Progenitor cell of endocrine pancreas (in vitro differentiated cells): ENCODE data around the gene PUM1. TPM values are rescaled to one million over a fixed set of nuclear protein-coding genes. Genes with fewer than 3 reads are reported as not detected.

Experiments used
- DNase-seq: peaks from one replicate; pipeline ENCODE4 v3.0.0; 2021; ENCODE audit warnings: low spot score; ENCODE audit not compliant: unreplicated experiment
- H3K27ac Mint-ChIP-seq: 2 replicates; pipeline ENCODE4 v1.8.0; 2021; ENCODE audit warnings: mild to moderate bottlenecking, moderate library complexity, mixed read lengths
- H3K27me3 Mint-ChIP-seq: 2 replicates; pipeline ENCODE4 v1.8.0; 2021; ENCODE audit warnings: mixed read lengths
- H3K36me3 Mint-ChIP-seq: 2 replicates; pipeline ENCODE4 v1.8.0; 2022; ENCODE audit warnings: mixed read lengths; ENCODE audit not compliant: insufficient read depth
- H3K4me1 Mint-ChIP-seq: 2 replicates; pipeline ENCODE4 v1.8.0; 2021; ENCODE audit warnings: low read depth, mixed read lengths
- H3K4me3 Mint-ChIP-seq: 2 replicates; pipeline ENCODE4 v1.8.0; 2021; ENCODE audit warnings: low read depth, mild to moderate bottlenecking, moderate library complexity, mixed read lengths
- H3K9me3 Mint-ChIP-seq: 2 replicates; pipeline ENCODE4 v1.8.0; 2021; ENCODE audit warnings: low read depth, mixed read lengths
- CTCF ChIP-seq: fragments of 200-600 bp; sonication (generic); IDR thresholded peaks from one replicate; pipeline ENCODE4 v1.5.0; 2021; ENCODE audit warnings: antibody characterized with exemption, mild to moderate bottlenecking; ENCODE audit not compliant: unreplicated experiment
- total RNA-seq: library from RNA; stranded (reverse); gene quantifications from 2 replicates; pipeline ENCODE4 v1.2.1, GENCODE V29; 2021

PUM1 gene
- total RNA-seq, 1 donor from 2014 or later, result 249 TPM

DNA sequence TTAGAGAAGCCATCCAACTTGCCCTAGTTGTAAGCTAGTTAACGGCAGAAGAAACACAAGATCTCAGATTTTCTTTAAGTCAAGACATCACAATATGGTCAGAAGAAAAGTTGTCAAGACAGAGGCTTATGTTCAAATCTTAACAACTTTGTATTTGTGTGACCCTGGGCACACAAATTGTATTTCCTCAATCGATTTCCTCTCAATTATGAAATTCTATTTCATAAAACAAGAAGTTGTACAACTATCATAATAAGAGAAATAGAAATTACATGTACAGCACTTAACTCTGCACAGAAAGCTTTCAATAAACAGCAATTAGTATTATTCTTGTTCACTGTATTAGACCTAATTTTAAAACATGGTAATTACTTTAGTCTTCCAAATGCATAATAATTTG is 94.0 kb downstream of the PUM1 start:
- Mint-ChIP-seq H3K36me3 (peaks cover 34% of the 10 kb centered on the region), H3K4me3 (no peak overlapping the region), H3K27me3 (no peaks in the 10 kb centered on the region), H3K9me3 (no peaks in the 10 kb centered on the region), H3K4me1 (peaks cover 12% of the 10 kb centered on the region), H3K27ac (peak overlapping the region; percentile 33)
- DNase-seq, result no peak
- no peak for TF ChIP-seq CTCF

- H3K27ac Mint-ChIP-seq, result no peak overlapping the region
- no peaks in the 10 kb centered on the region for H3K27me3 Mint-ChIP-seq
- TF ChIP-seq CTCF, result no peak
- H3K9me3 Mint-ChIP-seq, result no peaks in the 10 kb centered on the region
- peaks cover 39% of the 10 kb centered on the region for H3K36me3 Mint-ChIP-seq
- no peak overlapping the region for H3K4me3 Mint-ChIP-seq
- DNase-seq, result no peak
- peaks cover 6% of the 10 kb centered on the region for H3K4me1 Mint-ChIP-seq
These were observed 95.6 kb downstream of the PUM1 start for GRCh38 chr1:30969903-30970302.

GRCh38 chr1:30968220-30968971 is 97.1 kb downstream of the PUM1 start:
- Mint-ChIP-seq H3K4me1 (peaks cover 7% of the 10 kb centered on the region), H3K27ac (peak overlapping the region; percentile 23), H3K36me3 (peaks cover 43% of the 10 kb centered on the region), H3K4me3 (no peak overlapping the region), H3K27me3 (no peaks in the 10 kb centered on the region), H3K9me3 (no peaks in the 10 kb centered on the region)
- DNase-seq, result no peak
- no peak for TF ChIP-seq CTCF

DNA sequence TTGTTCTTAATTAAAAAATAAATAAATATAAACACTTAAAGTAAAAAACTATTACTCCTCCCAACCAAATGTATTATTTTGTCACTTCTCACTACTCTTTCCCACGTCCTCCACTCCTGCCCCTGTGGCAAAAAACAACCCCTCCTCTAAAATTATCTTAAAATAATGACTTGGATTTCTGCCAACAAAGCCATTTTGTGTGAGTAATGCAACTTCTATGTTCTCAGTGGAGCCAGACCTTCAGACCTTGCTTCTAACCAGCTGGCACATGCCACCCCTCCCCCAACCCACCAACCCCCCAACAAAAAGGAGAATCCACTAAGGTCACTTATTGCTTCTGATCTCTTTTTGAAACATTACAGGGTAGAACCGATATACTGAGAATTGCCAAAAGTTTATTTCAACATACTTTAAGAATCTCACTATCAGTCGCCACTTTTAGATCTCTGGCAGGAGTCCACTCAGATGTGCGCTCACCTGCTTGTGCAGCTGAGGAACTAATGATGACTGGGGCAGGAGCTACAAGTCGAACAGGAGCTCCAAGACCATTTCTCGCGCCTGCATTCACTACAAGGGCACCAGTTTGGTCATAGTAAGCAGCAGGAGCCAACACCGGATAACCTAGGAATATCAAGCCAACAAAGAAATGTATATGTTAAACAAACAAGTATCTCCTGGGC is 98.7 kb downstream of the PUM1 start:
- no peak for DNase-seq
- Mint-ChIP-seq H3K36me3 (peaks cover 50% of the 10 kb centered on the region), H3K4me3 (no peak overlapping the region), H3K9me3 (no peaks in the 10 kb centered on the region), H3K27me3 (no peaks in the 10 kb centered on the region), H3K4me1 (peaks cover 7% of the 10 kb centered on the region), H3K27ac (peak overlapping the region; percentile 82)
- TF ChIP-seq CTCF, result no peak

DNA sequence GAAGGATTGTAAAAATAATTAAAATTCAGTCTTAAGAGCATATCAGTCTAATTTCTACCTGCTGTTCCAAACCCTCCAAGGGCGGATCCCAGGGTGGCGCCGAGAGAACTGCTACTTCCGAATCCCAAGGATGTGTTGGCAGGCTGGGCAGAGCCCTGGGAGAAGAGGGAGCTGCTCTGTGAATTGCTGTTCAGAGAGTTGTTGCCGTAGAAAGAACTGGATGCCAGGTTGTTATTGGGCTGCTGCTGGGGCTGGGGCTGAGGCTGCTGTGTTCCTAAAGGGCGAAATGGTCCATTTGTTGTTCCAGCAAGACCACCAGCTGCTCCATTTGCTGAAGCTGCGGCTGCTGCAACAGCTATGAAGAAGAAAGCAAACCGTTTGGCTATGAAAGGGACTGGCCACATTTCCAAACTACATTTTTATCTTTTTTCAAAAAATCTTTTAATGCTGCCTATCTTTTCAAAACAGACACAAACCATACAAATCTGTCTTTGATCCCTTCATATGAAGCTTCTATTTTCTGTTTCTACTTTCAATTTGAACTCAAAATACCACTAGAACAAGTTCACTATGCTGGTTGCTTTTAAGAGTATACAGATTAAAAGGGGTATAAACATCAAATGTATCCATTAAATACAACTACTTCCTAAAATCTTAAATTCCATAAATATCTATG is 99.5 kb downstream of the PUM1 start:
- no peak for DNase-seq
- Mint-ChIP-seq H3K4me1 (peaks cover 7% of the 10 kb centered on the region), H3K27ac (no peak overlapping the region), H3K9me3 (no peaks in the 10 kb centered on the region), H3K27me3 (no peaks in the 10 kb centered on the region), H3K4me3 (no peak overlapping the region), H3K36me3 (peaks cover 50% of the 10 kb centered on the region)
- TF ChIP-seq CTCF, result no peak
